Measurements from ENCODE around the gene THSD4.

The THSD4 gene

DNA sequence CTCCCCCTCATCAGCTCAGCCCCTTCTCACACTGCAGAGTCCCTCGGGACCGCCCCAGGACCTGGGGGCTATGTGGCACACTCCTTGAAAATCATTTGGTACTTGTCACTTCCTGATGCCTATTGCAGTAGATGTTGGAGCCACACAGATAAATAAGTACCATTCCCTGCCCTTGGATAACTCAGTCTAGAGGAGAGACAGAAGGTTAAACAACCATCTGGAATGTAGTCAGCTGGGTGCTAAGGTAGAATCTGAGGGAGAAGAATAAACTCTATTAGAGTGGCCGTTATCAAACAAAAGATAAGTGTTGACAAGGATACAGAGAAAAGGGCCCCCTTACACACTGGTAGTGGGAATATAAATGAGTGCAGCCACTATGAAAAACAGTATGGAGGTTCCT lies 582.8 kb downstream of the THSD4 start:
- Mint-ChIP-seq H3K4me3 (no peak overlapping the region), H3K9me3 (no peaks in the 10 kb centered on the region), H3K36me3 (no peaks in the 10 kb centered on the region), H3K27ac (no peak overlapping the region), H3K4me1 (no peaks in the 10 kb centered on the region), H3K27me3 (peaks cover 14% of the 10 kb centered on the region)
- DNase-seq (ENCODE audit: low spot score in 2 of 2): no peak
- no peak for ATAC-seq (ENCODE audit: low read depth)

DNA sequence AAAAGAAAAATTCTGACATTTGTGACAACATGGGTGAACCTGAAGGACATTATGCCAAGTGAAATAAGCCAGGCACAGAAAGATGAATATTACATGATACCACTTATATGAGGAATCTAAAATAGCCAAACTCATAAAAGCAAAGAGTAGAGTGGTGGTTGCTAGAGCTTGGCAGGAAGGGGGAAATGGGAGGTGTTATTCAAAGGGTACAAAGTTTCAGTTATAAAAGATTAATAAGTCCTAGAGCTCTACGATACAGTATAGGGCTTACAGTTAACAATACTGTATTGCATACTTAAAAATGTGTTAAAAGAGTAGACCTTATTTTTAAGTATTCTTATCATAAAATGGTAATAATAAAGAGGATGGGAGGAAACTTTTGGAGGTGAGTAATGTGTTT lies 583.5 kb downstream of the THSD4 start:
- Mint-ChIP-seq H3K27me3 (peaks cover 14% of the 10 kb centered on the region), H3K36me3 (no peaks in the 10 kb centered on the region), H3K27ac (no peak overlapping the region), H3K4me3 (no peak overlapping the region), H3K4me1 (no peaks in the 10 kb centered on the region), H3K9me3 (no peaks in the 10 kb centered on the region)
- DNase-seq (ENCODE audit: low spot score in 2 of 2) (no peak), ATAC-seq (ENCODE audit: low read depth) (no peak)

DNA sequence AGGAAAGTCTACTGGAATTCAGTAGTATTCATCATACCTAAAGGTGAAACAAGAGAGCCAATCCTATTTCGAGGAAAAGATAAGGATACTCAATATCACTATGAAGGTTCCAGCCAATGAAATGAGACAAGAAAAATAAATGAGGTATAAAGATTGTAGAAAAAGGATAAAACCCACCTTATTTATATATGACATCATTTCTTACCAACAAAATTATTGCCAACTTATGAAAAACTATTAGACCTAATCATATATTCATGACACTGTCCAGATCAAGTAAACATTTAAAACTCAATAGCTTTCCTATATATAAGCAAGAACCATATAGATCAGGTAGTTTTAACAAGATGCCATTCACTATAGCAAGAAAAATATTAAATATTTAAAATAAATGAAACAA lies 584.7 kb downstream of the THSD4 start:
- Mint-ChIP-seq H3K27ac (no peak overlapping the region), H3K27me3 (peaks cover 16% of the 10 kb centered on the region), H3K4me1 (no peaks in the 10 kb centered on the region), H3K4me3 (no peak overlapping the region), H3K9me3 (no peaks in the 10 kb centered on the region), H3K36me3 (no peaks in the 10 kb centered on the region)
- DNase-seq (ENCODE audit: low spot score in 2 of 2) (no peak), ATAC-seq (ENCODE audit: low read depth) (no peak)

DNA sequence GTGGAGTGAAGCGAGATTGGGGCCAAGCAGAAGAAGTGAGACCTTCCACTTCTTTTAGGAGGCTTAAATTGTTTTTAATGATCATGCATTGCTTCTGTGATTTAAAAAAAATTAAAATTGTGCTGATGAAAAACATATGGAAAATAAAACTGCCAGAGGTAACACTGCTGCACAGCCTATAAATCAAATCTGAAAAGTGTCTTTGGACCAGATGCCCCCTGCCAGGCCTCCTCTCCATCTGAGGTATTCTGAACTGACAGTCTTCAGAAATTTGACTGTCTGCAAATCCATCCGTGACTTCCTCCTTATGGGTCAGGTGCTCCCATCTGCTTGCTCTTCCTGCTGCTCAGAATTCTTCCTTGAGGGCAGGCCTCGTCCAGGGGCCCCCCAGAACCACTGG lies 586.5 kb downstream of the THSD4 start:
- H3K27me3 Mint-ChIP-seq: peaks cover 19% of the 10 kb centered on the region
- DNase-seq (ENCODE audit: low spot score in 2 of 2) (no peak), ATAC-seq (ENCODE audit: low read depth) (no peak)
- H3K4me1 Mint-ChIP-seq: no peaks in the 10 kb centered on the region
- no peaks in the 10 kb centered on the region for H3K9me3 Mint-ChIP-seq
- H3K36me3 Mint-ChIP-seq: no peaks in the 10 kb centered on the region
- no peak overlapping the region for H3K4me3 Mint-ChIP-seq
- H3K27ac Mint-ChIP-seq: no peak overlapping the region

DNA sequence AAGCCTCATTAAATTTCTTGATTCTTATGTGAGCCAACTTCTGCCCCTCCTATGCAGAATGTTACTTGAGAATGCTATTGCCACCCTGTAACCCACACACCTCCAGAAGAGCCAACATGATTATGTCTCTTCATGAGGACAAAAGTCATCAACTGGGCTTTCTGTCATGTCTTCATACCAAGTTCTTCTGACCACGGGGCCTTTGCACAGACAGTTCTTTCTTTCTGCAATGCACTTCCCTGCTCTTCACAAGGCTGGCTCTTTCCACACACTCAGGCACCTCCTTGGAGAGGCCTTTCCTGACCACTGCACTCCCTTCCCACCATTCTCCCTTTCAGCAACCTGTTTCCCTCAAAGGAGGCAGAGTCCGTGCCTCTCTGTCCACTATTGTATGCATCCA lies 587.2 kb downstream of the THSD4 start:
- H3K27ac Mint-ChIP-seq: no peak overlapping the region
- no peaks in the 10 kb centered on the region for H3K9me3 Mint-ChIP-seq
- H3K4me3 Mint-ChIP-seq: no peak overlapping the region
- H3K36me3 Mint-ChIP-seq: no peaks in the 10 kb centered on the region
- peaks cover 18% of the 10 kb centered on the region for H3K27me3 Mint-ChIP-seq
- DNase-seq (ENCODE audit: low spot score in 2 of 2): no peak
- no peak for ATAC-seq (ENCODE audit: low read depth)
- no peaks in the 10 kb centered on the region for H3K4me1 Mint-ChIP-seq

DNA sequence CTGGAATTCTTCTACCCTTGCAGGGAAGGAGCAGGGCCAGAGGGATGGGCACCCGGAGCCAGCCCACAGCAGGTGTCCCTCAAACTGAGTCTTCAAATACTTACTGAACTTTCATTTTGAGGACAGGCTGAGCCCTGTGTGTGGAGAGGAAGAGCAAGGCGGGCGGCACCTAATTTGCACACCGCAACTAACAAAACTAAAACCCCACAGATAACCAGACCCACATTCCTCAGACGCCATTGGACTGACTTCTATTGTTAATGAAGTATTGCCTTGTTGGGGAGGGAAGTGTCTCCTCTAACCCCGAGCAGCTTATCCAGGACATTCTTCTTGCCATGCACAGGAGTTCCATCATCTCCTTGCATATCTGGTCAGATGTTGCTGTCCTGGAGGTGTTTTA lies 589.9 kb downstream of the THSD4 start:
- H3K4me1 Mint-ChIP-seq: no peaks in the 10 kb centered on the region
- no peak overlapping the region for H3K27ac Mint-ChIP-seq
- DNase-seq (ENCODE audit: low spot score in 2 of 2) (no peak), ATAC-seq (ENCODE audit: low read depth) (no peak)
- H3K4me3 Mint-ChIP-seq: no peak overlapping the region
- peaks cover 17% of the 10 kb centered on the region for H3K27me3 Mint-ChIP-seq
- H3K36me3 Mint-ChIP-seq: no peaks in the 10 kb centered on the region
- H3K9me3 Mint-ChIP-seq: no peaks in the 10 kb centered on the region

DNA sequence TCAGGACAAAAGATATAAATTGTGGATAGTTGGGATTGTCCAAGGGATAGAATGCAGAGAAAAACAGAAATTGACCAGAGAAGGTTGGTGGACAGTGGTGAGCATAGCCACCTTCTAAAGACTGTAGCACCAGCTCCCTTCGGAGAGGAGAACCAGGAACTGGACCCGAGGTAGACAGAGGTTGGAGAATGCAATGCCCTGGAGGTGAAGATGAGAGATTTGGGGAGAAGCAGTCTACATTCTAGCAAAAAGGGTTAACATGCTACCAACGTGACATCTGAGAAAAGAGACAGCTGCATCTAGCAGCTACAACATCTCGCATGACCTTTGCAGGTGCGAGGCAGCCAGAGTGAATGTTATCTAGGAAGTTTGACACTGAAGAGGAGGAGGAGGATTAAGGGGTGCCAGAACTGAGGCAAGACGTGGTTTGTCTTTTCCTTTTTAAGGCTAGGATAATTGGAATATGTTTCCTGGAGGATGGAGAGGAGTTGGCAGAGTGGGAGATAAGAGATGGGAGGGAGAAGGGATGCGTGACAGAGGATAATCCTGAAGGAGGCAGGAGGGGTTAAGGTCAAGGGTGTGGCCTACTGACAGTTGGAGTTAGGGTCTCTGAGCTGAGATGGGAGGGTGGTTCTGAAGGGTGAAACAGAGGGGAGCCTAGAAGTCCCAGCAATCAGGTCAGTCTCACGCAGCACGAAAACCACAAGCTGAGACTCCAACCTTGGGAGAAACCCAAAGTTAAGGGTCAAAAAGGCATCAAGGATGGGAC lies 591.4 kb downstream of the THSD4 start:
- Mint-ChIP-seq H3K27ac (no peak overlapping the region), H3K27me3 (peaks cover 17% of the 10 kb centered on the region), H3K4me1 (no peaks in the 10 kb centered on the region), H3K36me3 (no peaks in the 10 kb centered on the region), H3K9me3 (no peaks in the 10 kb centered on the region), H3K4me3 (no peak overlapping the region)
- ATAC-seq (ENCODE audit: low read depth) (no peak), DNase-seq (ENCODE audit: low spot score in 2 of 2) (no peak)

DNA sequence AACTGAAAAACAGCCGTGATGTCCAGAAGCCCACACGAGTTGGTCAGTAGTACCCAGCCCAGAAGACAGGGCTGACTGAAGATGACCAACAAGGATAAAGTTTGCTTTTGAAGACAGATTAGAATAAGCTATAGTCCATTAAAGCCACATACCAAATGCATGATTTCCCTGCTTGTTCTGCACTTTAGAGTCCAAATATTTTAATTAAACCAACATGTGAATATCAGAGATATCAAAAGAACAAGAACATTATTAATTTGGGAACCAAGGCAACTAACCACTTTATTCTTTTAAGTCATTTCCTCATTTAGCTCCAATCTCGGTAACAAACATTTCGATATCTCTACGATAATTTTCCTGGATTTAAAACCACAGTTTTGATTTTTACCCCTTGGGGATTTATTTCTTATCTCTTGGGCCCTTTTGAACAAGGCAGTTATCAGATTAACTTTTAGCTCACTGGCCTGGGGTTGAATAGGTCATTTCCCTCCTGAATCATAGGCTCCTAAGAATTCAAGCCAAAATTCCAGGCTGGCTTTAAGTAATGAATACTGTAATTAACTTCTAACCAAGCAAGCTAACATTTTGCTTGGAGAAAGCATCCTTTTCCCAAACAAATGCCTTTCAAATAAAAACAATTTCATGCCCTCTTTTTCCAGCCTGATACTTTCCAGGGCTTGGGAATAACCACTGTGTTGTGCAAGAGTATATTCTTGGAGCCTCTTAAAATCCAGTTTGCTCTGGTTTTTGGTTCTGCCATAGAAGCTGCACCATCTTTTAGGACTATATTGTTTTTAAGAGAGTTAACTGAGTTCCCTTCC lies 592.2 kb downstream of the THSD4 start:
- no peak overlapping the region for H3K27ac Mint-ChIP-seq
- no peak for DNase-seq (ENCODE audit: low spot score in 2 of 2)
- no peak for ATAC-seq (ENCODE audit: low read depth)
- H3K4me1 Mint-ChIP-seq: no peaks in the 10 kb centered on the region
- H3K4me3 Mint-ChIP-seq: no peak overlapping the region
- H3K9me3 Mint-ChIP-seq: no peaks in the 10 kb centered on the region
- no peaks in the 10 kb centered on the region for H3K36me3 Mint-ChIP-seq
- H3K27me3 Mint-ChIP-seq: peaks cover 19% of the 10 kb centered on the region

DNA sequence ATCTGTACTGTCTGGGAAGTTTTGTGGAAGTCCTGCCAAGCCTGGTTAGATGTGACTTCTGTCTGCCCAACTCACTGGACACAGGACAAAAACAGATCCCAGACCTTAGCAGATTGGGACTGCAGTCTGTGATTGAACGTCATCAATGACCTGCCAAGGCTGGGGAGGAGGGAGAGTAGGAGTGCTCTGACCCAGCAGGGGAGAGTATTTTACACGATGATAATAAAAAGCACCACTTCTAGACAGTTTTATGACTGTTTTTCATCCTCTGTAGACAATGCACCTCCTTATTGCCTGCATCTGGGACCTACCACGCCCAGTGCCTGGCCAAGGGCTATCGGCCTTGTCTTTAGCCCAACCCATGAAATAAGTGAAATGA lies 592.8 kb downstream of the THSD4 start:
- Mint-ChIP-seq H3K9me3 (no peaks in the 10 kb centered on the region), H3K4me3 (no peak overlapping the region), H3K4me1 (no peaks in the 10 kb centered on the region), H3K36me3 (no peaks in the 10 kb centered on the region), H3K27ac (no peak overlapping the region), H3K27me3 (peaks cover 17% of the 10 kb centered on the region)
- ATAC-seq (ENCODE audit: low read depth) (no peak), DNase-seq (ENCODE audit: low spot score in 2 of 2) (no peak)

DNA sequence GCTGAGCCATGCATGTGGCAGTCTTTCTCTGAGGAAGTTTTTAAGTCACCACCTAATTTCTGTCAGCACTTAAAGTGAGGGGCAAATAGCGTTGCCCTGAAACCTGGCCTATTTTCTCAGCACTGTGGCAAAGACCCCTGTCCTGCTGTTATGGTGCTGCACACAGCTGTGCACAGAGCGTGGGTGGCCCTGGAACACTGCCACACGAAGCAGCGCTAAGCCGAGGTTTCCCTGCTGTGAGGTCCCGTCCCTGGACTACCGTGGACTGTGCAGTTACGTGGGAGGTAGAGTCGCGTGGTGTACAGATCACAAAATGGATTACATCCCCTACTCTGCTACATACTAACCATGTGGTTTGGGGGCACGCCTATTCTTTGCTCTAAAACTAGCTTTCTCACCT lies 593.5 kb downstream of the THSD4 start:
- Mint-ChIP-seq H3K27me3 (peaks cover 17% of the 10 kb centered on the region), H3K9me3 (no peaks in the 10 kb centered on the region), H3K4me1 (no peaks in the 10 kb centered on the region), H3K4me3 (no peak overlapping the region), H3K27ac (no peak overlapping the region), H3K36me3 (no peaks in the 10 kb centered on the region)
- DNase-seq (ENCODE audit: low spot score in 2 of 2) (no peak), ATAC-seq (ENCODE audit: low read depth) (no peak)

DNA sequence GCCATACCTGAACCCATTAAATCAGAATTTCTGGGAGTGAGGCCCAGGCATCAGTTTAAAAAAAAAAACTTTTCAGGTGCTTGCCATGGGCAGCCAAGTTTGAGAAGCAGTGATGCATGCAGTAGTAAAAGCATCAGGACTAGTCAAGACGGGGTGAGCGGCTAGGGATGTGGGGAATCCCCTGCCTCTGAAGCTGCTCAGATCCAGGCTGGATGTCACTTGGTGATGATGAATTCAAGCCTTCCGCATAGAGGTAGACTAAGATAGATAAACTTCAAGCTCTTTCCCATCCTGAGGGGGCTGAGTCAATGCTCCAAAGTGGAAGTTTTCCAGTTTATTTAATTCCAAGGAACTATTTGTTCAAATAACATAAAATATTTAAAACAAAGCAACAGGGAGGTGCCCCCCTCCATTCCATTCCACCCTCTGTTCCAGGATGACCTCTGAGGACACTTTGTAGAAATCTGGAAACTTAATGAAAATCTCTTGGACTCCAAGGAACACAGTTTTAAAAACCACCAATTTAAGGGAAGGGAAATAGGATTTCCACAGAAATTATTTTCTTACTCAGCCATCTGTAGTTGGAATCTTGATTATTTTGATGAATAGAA lies 594.6 kb downstream of the THSD4 start:
- H3K36me3 Mint-ChIP-seq: no peaks in the 10 kb centered on the region
- H3K27me3 Mint-ChIP-seq: peaks cover 15% of the 10 kb centered on the region
- DNase-seq (ENCODE audit: low spot score in 2 of 2) (no peak), ATAC-seq (ENCODE audit: low read depth) (no peak)
- H3K9me3 Mint-ChIP-seq: no peaks in the 10 kb centered on the region
- H3K27ac Mint-ChIP-seq: no peak overlapping the region
- H3K4me3 Mint-ChIP-seq: no peak overlapping the region
- no peaks in the 10 kb centered on the region for H3K4me1 Mint-ChIP-seq

DNA sequence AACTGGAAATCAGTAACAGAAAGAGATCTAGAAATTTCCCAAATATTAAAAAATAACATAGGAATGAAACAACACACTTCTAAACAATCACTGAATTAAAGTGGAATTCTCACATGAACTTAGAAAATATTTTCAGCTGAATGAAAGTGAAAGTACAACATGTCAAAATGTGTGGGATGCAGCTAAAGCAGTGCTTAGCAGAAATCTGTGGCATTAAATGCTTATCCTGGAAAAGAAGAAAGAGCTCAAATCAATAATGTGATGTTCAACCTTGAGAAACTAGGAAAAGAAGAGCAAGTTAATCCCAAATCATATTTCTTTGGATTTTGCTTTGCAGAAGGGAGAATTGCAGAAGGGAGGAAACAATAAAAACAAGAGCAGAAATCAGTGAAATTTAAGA lies 596.9 kb downstream of the THSD4 start:
- peaks cover 3% of the 10 kb centered on the region for H3K27me3 Mint-ChIP-seq
- no peaks in the 10 kb centered on the region for H3K36me3 Mint-ChIP-seq
- no peak for DNase-seq (ENCODE audit: low spot score in 2 of 2)
- no peaks in the 10 kb centered on the region for H3K4me1 Mint-ChIP-seq
- no peak overlapping the region for H3K4me3 Mint-ChIP-seq
- H3K27ac Mint-ChIP-seq: no peak overlapping the region
- no peak for ATAC-seq (ENCODE audit: low read depth)
- H3K9me3 Mint-ChIP-seq: no peaks in the 10 kb centered on the region

DNA sequence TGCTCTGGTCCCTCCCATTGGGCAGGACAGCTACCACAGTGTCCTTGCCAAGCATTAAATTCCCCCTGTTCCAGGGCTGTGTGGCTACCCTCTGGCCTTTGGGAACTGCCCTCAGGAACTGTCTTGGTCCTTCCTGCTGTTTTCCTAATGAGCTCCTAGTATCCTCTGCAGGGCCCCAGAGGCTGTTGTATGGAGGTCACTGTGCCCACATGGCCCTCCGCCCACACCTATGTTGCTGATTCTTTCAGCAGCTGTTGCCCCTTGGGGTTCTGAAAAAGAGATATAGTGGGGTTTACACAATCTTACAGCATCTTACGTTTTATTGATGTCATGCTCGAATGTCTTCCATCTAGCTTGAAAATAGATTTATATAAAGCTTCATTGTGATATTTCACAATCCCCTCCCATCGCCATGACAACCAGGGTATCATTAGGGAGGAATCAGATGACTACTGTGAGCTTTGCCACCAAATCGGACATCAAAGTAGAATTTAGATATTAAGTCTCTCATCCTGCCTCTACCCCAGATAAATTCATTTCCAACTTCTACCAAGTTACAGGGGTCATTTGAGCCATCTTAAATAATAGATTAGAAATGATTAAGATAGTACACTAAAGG lies 598.0 kb downstream of the THSD4 start:
- Mint-ChIP-seq H3K36me3 (no peaks in the 10 kb centered on the region), H3K27ac (no peak overlapping the region), H3K4me1 (no peaks in the 10 kb centered on the region), H3K27me3 (peaks cover 2% of the 10 kb centered on the region), H3K9me3 (no peaks in the 10 kb centered on the region), H3K4me3 (no peak overlapping the region)
- ATAC-seq (ENCODE audit: low read depth): no peak
- DNase-seq (ENCODE audit: low spot score in 2 of 2): no peak

DNA sequence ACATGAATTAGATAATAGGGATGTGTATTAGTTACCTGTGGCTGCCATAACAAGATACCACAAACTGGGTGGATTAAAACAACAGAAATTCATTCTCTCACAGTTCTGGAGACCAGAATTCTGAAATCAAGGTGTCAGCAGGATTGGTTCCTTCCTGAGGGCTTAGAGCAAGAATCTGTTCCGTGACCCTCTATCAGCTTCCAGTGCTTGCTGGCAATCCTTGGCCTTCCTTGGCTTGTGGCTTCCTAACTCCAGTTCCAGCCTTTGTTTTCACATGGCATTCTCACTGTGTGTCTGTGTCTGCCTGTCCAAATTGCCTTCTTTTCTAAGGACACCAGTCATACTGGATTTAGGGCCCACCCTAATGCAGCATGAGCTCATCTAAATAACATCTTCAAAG lies 600.6 kb downstream of the THSD4 start:
- DNase-seq (ENCODE audit: low spot score in 2 of 2) (no peak), ATAC-seq (ENCODE audit: low read depth) (no peak)
- H3K9me3 Mint-ChIP-seq: no peaks in the 10 kb centered on the region
- H3K4me3 Mint-ChIP-seq: no peak overlapping the region
- no peak overlapping the region for H3K27ac Mint-ChIP-seq
- H3K4me1 Mint-ChIP-seq: no peaks in the 10 kb centered on the region
- no peaks in the 10 kb centered on the region for H3K36me3 Mint-ChIP-seq
- H3K27me3 Mint-ChIP-seq: peaks cover 5% of the 10 kb centered on the region

All from memory B cell (primary cell).